Activated CD4-positive, alpha-beta T cell treated with anti-CD3 and anti-CD28 coated beads, Interleukin-2, Interleukin-4, amounts not matched to agents 100 ng/mL and 50 ng/mL, durations not matched to agents 16 hours and 8 hours (primary cell): ENCODE results near the gene FAM78B.

Experiments used
- DNase-seq: peaks from one replicate; pipeline ENCODE4 v3.0.0-alpha.2; 2020; ENCODE audit warnings: low spot score

FAM78B gene

DNA sequence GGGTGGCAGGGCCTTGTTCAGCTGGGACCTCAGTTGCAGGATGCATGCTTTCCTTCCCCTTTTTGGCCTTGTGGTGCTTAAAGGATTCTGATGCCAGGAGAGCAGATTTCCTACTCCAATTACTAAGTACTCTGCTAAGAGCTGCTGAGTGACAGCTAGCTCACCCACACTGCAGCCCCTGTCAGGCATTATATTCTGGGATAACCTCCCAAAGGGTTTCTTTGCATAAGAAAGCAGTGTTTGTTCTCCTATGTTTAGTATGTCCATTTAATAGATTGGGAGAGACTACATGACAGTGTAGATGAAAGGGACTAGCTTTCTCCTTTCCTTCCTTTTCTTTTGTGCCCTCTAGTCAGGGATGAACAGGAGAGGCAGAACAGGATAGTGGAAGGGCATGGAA, 100.7 kb downstream of the FAM78B start:
- no peak for DNase-seq

DNA sequence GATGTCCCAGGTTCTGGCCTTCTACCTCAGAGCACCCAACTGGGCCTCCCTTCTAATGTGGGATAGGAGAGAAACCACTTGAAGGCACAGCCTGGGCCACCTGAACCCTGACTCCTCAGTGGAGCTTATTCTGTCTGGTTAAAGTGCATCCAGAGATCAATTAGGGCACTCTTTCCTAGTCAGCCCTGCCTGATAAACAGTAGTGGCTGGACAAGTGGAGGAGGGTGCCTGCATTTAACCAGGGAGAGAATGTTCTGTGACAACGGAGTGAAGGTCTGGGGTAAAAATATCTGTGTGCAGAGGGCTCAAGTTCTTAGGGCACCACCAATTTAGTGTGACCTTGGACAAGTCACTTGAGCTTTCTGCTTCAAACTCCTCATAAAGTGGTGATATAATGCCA, 101.8 kb downstream of the FAM78B start:
- DNase-seq, result no peak

GRCh38 chr1:166064313-166064926, 102.4 kb downstream of the FAM78B start:
- DNase-seq, result no peak

- no peak for DNase-seq
Measured at GRCh38 chr1:166063701-166064100, 103.1 kb downstream of the FAM78B start.

DNA sequence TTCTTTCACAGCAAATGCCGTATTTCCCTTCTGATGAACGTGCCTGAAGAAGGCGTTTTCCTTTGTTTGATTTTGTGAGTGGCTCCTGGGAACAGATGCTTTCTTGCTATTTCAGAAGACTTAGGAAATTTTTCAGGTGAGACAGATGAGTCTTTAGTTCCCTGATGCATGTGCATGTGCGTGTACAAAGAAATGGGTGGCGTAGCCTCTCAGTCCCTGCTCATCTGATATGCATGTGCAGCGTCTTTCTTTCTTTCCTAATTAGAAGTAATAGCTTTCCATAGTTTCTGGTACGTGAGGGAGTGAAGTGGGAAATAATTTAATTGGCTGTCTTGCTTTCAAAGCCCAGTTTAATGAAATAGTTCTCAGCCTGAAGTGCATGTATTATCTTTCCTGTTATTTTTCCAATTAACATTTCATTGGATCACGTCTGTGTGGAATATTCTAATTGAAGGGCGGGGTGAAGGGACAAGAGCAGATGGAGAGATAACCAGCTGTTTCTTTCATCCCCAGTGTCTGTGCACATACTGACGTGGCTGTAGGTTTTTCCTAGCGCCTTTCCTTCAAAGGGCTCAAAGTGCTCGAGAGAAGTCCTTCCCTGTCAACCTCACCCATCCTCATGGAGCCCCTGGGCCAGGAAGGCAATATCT, 104.3 kb downstream of the FAM78B start:
- no peak for DNase-seq

- DNase-seq, result no peak
Measured at GRCh38 chr1:166057650-166058049, 109.2 kb downstream of the FAM78B start.

DNA sequence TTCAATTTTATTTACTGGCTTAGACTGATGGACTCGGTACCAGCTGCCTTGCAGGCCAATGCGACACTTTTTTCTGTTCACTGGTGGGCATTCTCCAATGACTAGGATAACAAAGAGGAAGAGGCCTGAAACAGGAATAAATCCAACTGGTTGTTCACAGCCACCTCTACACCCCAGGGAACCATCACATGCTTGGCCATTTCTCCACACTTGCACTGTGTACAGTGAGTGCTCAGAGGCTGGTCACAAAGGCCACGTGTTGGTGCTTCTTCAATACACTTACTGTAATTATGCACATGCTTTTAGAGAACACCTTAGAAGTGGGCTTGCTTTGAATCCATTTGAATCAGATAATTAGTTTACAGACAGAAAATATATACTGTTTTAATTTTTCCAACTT, 113.4 kb downstream of the FAM78B start:
- no peak for DNase-seq

GRCh38 chr1:166040202-166040997, 126.4 kb downstream of the FAM78B start:
- DNase-seq, result no peak

DNA sequence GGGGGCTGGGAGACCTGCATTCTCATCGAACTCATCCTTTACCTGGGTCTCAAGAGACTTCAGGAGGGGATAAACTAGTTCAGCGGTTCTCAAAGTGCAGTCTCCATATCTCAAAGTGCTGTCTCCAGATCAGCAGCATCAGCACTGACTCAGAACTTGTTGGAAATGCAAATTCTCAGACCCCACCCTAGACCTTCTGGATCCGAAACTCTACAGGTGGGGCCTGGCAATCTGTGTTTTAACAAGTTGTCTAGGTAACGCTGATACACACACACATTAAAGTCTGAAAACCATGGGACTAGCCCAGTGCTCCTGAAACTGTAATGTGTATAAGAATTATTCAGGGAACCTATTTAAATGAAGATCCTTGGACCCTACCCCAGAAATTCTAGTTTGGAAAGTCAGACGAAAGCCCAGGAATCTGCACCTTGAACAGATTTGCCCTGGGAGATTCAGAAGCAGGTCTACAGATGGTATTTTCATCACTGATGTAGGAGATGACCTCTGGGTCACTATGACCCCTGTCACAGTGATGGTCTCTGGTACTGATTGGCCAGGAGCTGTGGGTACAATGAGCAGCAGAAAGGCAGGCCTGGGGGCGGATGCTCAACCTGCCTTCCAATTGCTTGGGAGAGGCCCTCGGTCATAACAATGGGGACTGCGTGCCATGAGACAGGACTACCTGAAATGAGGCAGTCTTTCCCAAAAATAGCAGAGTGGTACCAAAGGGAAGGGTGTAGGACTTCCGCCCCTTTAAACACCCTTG, 127.2 kb downstream of the FAM78B start:
- no peak for DNase-seq

DNA sequence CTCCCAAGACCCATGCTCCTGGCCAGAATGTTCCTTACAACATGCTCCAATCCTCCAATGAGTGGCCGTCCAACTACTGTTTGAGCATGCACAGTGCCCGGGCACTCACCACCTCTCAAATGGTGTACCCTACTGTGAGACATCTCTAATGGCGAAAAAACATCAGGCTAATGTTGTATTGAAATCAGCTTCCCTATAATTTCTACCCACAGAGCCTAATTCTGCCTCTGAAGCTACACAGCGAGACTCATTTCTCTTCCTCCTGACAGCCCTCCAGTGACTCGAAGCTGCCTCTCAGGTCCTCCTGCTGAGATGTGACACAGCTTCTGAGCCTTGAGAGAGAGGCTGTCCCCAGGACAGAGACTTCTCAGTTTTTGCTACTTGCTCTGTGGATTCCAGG, 130.7 kb downstream of the FAM78B start:
- no peak for DNase-seq

GRCh38 chr1:166032572-166033371, 134.0 kb downstream of the FAM78B start:
- DNase-seq, result no peak

DNA sequence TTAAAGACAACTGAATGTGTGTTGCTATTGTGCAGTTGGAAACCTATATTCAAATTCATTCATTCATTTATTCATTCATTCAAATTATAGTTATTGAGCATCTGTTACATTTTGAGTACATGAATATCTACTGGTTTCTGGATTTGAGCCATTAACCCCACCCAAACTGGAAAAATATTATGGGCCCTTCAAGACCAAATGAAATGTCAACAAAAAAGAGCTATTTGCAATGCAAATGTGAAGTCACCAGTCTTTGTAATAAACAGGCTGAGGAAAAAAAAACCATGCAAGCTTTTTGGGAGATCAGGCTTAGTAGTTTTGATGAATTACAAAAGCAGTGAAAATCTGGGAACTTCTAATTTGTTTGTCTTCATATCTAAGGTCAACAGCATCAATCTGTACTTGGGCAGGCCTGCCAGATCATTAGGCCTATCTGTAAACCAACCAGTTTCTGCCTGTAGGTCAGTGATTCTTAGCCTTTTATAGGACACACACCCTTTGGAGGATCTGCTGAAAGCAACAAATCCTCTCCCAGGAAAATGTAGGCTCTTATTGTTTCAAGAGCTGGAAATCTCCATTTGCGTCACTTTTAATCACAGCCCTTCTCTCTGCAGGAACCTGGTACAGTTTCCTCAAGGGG, 134.7 kb downstream of the FAM78B start:
- DNase-seq, result no peak

GRCh38 chr1:166029196-166029945, 137.4 kb downstream of the FAM78B start:
- no peak for DNase-seq

GRCh38 chr1:166026555-166026954, 140.2 kb downstream of the FAM78B start:
- DNase-seq, result no peak

GRCh38 chr1:166026143-166026542, 140.7 kb downstream of the FAM78B start:
- no peak for DNase-seq

GRCh38 chr1:166020210-166020609, 146.6 kb downstream of the FAM78B start:
- DNase-seq, result no peak
